H9 (cell line): Measurements from ENCODE around the gene IMP3. TPM values are rescaled to one million over a fixed set of nuclear protein-coding genes. Genes with fewer than 3 reads are reported as not detected.

Source experiments
- DNase-seq: peaks from one replicate; pipeline ENCODE4 v3.0.0-alpha.2; 2017
- H2AFZ ChIP-seq: one replicate; pipeline ENCODE4 v1.6.1; 2013; ENCODE audit warnings: mild to moderate bottlenecking, low read length, control low read depth, moderate library complexity
- H2AK5ac ChIP-seq: 2 replicates; pipeline ENCODE4 v1.6.1; 2013; ENCODE audit warnings: low read length, control low read depth, mixed read lengths; ENCODE audit not compliant: insufficient read length
- H2BK120ac ChIP-seq: one replicate; pipeline ENCODE4 v1.6.1; 2013; ENCODE audit warnings: low read depth, mild to moderate bottlenecking, low read length, control low read depth, inconsistent platforms; ENCODE audit not compliant: poor library complexity, severe bottlenecking
- H2BK12ac ChIP-seq: 2 replicates; pipeline ENCODE4 v1.6.1; 2013; ENCODE audit warnings: low read length, control low read depth, mixed read lengths, low read depth; ENCODE audit not compliant: insufficient read length
- H2BK15ac ChIP-seq: 2 replicates; pipeline ENCODE4 v1.6.1; 2013; ENCODE audit warnings: low read depth, low read length, control low read depth
- H2BK20ac ChIP-seq: one replicate; pipeline ENCODE4 v1.6.1; 2013; ENCODE audit warnings: low read depth, mild to moderate bottlenecking, low read length, control low read depth, inconsistent platforms; ENCODE audit not compliant: poor library complexity, severe bottlenecking
- H2BK5ac ChIP-seq: 2 replicates; pipeline ENCODE4 v1.6.1; 2013; ENCODE audit warnings: low read length, control low read depth, mixed read lengths; ENCODE audit not compliant: insufficient read length
- H3K14ac ChIP-seq: 2 replicates; pipeline ENCODE4 v1.6.1; 2013; ENCODE audit warnings: low read length, control low read depth; ENCODE audit not compliant: insufficient read depth
- H3K18ac ChIP-seq: 2 replicates; pipeline ENCODE4 v1.6.1; 2013; ENCODE audit warnings: low read depth, mild to moderate bottlenecking, mixed read lengths, low read length, control low read depth; ENCODE audit not compliant: insufficient read length
- H3K23ac ChIP-seq: 2 replicates; pipeline ENCODE4 v1.6.1; 2013; ENCODE audit warnings: low read length, control low read depth, mixed read lengths, low read depth; ENCODE audit not compliant: insufficient read length
- H3K23me2 ChIP-seq: 2 replicates; pipeline ENCODE4 v1.6.1; 2013; ENCODE audit warnings: low read depth, mild to moderate bottlenecking, mixed read lengths, low read length, control low read depth; ENCODE audit not compliant: insufficient read length, poor library complexity, severe bottlenecking
- H3K27ac ChIP-seq: 2 replicates; pipeline ENCODE4 v1.5.1; 2013; ENCODE audit warnings: low read length, control low read depth, mixed read lengths, low read depth; ENCODE audit not compliant: insufficient read length
- H3K27me3 ChIP-seq: 2 replicates; pipeline ENCODE4 v1.6.1; 2013; ENCODE audit warnings: low read length, control low read depth, inconsistent platforms; ENCODE audit not compliant: insufficient read depth
- H3K4ac ChIP-seq: 2 replicates; pipeline ENCODE4 v1.6.1; 2013; ENCODE audit warnings: low read depth, mild to moderate bottlenecking, control low read depth, inconsistent platforms, low read length, moderate library complexity
- H3K4me1 ChIP-seq: 2 replicates; pipeline ENCODE4 v1.6.1; 2013; ENCODE audit warnings: low read length, control low read depth, inconsistent platforms; ENCODE audit not compliant: insufficient read depth
- H3K4me2 ChIP-seq: 2 replicates; pipeline ENCODE4 v1.6.1; 2013; ENCODE audit warnings: low read length, control low read depth, mixed read lengths; ENCODE audit not compliant: insufficient read length, insufficient read depth
- H3K56ac ChIP-seq: 2 replicates; pipeline ENCODE4 v1.6.1; 2013; ENCODE audit warnings: low read depth, mild to moderate bottlenecking, mixed read lengths, low read length, control low read depth; ENCODE audit not compliant: insufficient read length
- H3K79me1 ChIP-seq: 2 replicates; pipeline ENCODE4 v1.6.1; 2013; ENCODE audit warnings: low read depth, mild to moderate bottlenecking, moderate library complexity, low read length, control low read depth, inconsistent platforms; ENCODE audit not compliant: insufficient read depth, poor library complexity, severe bottlenecking
- H3K79me2 ChIP-seq: 2 replicates; pipeline ENCODE4 v1.6.1; 2013; ENCODE audit warnings: low read length, control low read depth, inconsistent platforms; ENCODE audit not compliant: insufficient read depth
- H3K9ac ChIP-seq: 2 replicates; pipeline ENCODE4 v1.6.1; 2013; ENCODE audit warnings: low read length, control low read depth, mixed read lengths; ENCODE audit not compliant: insufficient read length; ENCODE audit errors: extremely low read depth
- H3K9me3 ChIP-seq: one replicate; pipeline ENCODE4 v1.6.1; 2013; ENCODE audit warnings: low read depth, low read length, inconsistent platforms; ENCODE audit not compliant: control insufficient read depth
- H3T11ph ChIP-seq: one replicate; pipeline ENCODE4 v1.6.1; 2013; ENCODE audit warnings: mild to moderate bottlenecking, low read length, control low read depth, inconsistent platforms
- H4K20me1 ChIP-seq: one replicate; pipeline ENCODE4 v1.6.1; 2013; ENCODE audit not compliant: control insufficient read depth, insufficient read length, insufficient read depth
- H4K5ac ChIP-seq: 2 replicates; pipeline ENCODE4 v1.6.1; 2013; ENCODE audit warnings: low read depth, mild to moderate bottlenecking, mixed read lengths, low read length, control low read depth; ENCODE audit not compliant: insufficient read length
- H4K8ac ChIP-seq: replicated peaks from 2 replicates; pipeline ENCODE4 v1.6.1; 2013; ENCODE audit warnings: low read length, control low read depth, mixed read lengths, low read depth; ENCODE audit not compliant: insufficient read length
- H4K91ac ChIP-seq: 2 replicates; pipeline ENCODE4 v1.6.1; 2013; ENCODE audit warnings: low read depth, mild to moderate bottlenecking, moderate library complexity, mixed read lengths, low read length, control low read depth; ENCODE audit not compliant: insufficient read length
- H3K27ac Mint-ChIP-seq, 3 experiments: 2 replicates in 2 of 3; 3 replicates in 1 of 3; pipeline ENCODE4 v1.8.0; 2020 to 2021; ENCODE audit warnings: mixed read lengths in 3 of 3, mild to moderate bottlenecking in 1 of 3, moderate library complexity in 1 of 3
- H3K27me3 Mint-ChIP-seq: 2 replicates; pipeline ENCODE4 v1.8.0; 2021; ENCODE audit warnings: low read depth, mild to moderate bottlenecking, moderate library complexity, mixed read lengths
- H3K36me3 Mint-ChIP-seq, 3 experiments: 2 replicates in 2 of 3; 3 replicates in 1 of 3; pipeline ENCODE4 v1.8.0; 2020 to 2021; ENCODE audit warnings: low read depth in 3 of 3, mixed read lengths in 3 of 3; ENCODE audit not compliant: insufficient read depth in 1 of 3
- H3K4me1 Mint-ChIP-seq, 2 experiments: 2 replicates each; pipeline ENCODE4 v1.8.0; 2020; ENCODE audit warnings: mixed read lengths in 2 of 2
- H3K4me3 Mint-ChIP-seq, 2 experiments: 2 replicates in 1 of 2; 3 replicates in 1 of 2; pipeline ENCODE4 v1.8.0; 2020 to 2021; ENCODE audit warnings: mild to moderate bottlenecking in 2 of 2, mixed read lengths in 2 of 2, moderate library complexity in 1 of 2
- H3K9me3 Mint-ChIP-seq, 2 experiments: 2 replicates in 1 of 2; 3 replicates in 1 of 2; pipeline ENCODE4 v1.8.0; 2020; ENCODE audit warnings: mild to moderate bottlenecking in 2 of 2, mixed read lengths in 2 of 2, moderate library complexity in 1 of 2
- CTCF ChIP-seq: fragments of 200-600 bp; sonication (generic); conservative IDR thresholded peaks from 3 replicates; pipeline ENCODE4 v1.8.0; 2021; ENCODE audit warnings: antibody characterized with exemption, mild to moderate bottlenecking
- WGBS: extraction: QIAGEN DNeasy Blood & Tissue Kit; methylation state at CpG from one replicate; pipeline ENCODE4 v1.1.7; 2013; ENCODE audit warnings: missing lambda C conversion rate, low lambda C conversion rate, mixed read lengths; ENCODE audit not compliant: insufficient read length; ENCODE audit errors: extremely low coverage; 5-methylcytosine and 5-hydroxymethylcytosine counted together
- total RNA-seq: library from RNA; stranded (reverse); gene quantifications from 2 replicates; pipeline ENCODE4 v1.2.1, GENCODE V29; 2021

Gene IMP3
- total RNA-seq, 1 experiment from 2014 or later: 97.9 TPM

DNA sequence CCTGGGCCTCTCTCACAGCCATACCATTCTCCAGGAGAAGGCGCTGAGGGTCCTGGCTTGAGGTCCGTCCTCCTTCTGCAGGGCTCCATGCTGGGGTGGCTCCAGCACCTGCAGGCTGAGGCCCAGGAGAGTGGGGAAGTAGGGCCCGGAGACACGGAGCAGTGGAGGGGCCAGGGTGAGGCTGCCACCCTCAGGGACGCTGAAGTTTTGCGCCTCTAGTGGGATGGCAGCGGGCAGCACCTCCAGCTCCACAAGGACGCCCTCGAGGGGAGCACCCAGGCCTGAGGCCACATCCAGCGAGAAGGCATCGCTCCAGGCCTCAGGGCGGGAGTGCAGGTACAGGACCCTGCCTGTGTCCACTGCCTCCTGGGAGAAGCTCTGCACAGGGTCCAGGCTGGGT, 45.2 kb upstream of the IMP3 start:
- no peak overlapping the region for H3K4me2 ChIP-seq
- no peak for TF ChIP-seq CTCF
- no peaks in the 10 kb centered on the region for H3K79me2 ChIP-seq
- H3K23me2 ChIP-seq: no peaks in the 10 kb centered on the region
- H3K9ac ChIP-seq: no peak overlapping the region
- H4K8ac ChIP-seq: no peak overlapping the region
- no peak overlapping the region for H4K5ac ChIP-seq
- H3K14ac ChIP-seq: no peak overlapping the region
- H2BK120ac ChIP-seq: no peak overlapping the region
- H3K27ac ChIP-seq: no peak overlapping the region
- Mint-ChIP-seq H3K4me3 (no peak overlapping the region), H3K36me3 (peaks cover 3 to 4% (median 3%) of the 10 kb centered on the region in 3 experiments; a peak in 3 of 7 replicates), H3K4me1 (peaks cover 6 to 20% of the 10 kb centered on the region in 2 experiments), H3K9me3 (no peaks in the 10 kb centered on the region; a peak in 1 of 5 replicates), H3K27me3 (no peaks in the 10 kb centered on the region; the same call in 1 of the 2 replicates), H3K27ac (no peak overlapping the region)
- no peak for DNase-seq
- no peaks in the 10 kb centered on the region for H3K4me1 ChIP-seq
- H2BK15ac ChIP-seq: no peak overlapping the region
- no peak overlapping the region for H3K23ac ChIP-seq
- no peak overlapping the region for H2AFZ ChIP-seq
- H4K91ac ChIP-seq: no peak overlapping the region
- no peak overlapping the region for H3K18ac ChIP-seq
- H2BK5ac ChIP-seq: no peak overlapping the region
- no peaks in the 10 kb centered on the region for H3K27me3 ChIP-seq
- no peak overlapping the region for H3K4ac ChIP-seq
- H2BK20ac ChIP-seq: no peak overlapping the region
- H2AK5ac ChIP-seq: no peak overlapping the region
- H3K56ac ChIP-seq: no peak overlapping the region
- H3K9me3 ChIP-seq: no peaks in the 10 kb centered on the region
- H3K79me1 ChIP-seq: no peaks in the 10 kb centered on the region
- WGBS: no CpG with 5 or more reads among the region's 12 CpGs
- H2BK12ac ChIP-seq: no peak overlapping the region
- H3T11ph ChIP-seq: no peak overlapping the region
- H4K20me1 ChIP-seq: no peaks in the 10 kb centered on the region
